NCI-H510A (cell line): ENCODE measurements around the gene GSK3A.

Experiments
- DNase-seq: peaks from one replicate; lab custom pipeline; 2025; lab: John Stamatoyannopoulos, UW

GSK3A gene

GRCh38 chr19:42249149-42249750 lies 6.8 kb upstream of the GSK3A start:
- no peak for DNase-seq

- no peak for DNase-seq
These were observed 6.1 kb upstream of the GSK3A start for GRCh38 chr19:42248270-42249148.

- DNase-seq, result no peak
These were observed 5.3 kb upstream of the GSK3A start for GRCh38 chr19:42247640-42248199.

- no peak for DNase-seq
These were observed 4.7 kb upstream of the GSK3A start for GRCh38 chr19:42246922-42247639.

GRCh38 chr19:42246143-42246921 lies 3.9 kb upstream of the GSK3A start:
- DNase-seq, result no peak

- DNase-seq, result no peak
These were observed 2.8 kb upstream of the GSK3A start for GRCh38 chr19:42245231-42245630.

- peak; percentile 83 for DNase-seq
These were observed 2.2 kb upstream of the GSK3A start for GRCh38 chr19:42244347-42245220.

- no peak for DNase-seq
These were observed 312 bp downstream of the GSK3A start for GRCh38 chr19:42242069-42242511.

- no peak for DNase-seq
These were observed 1.1 kb downstream of the GSK3A start for GRCh38 chr19:42241279-42241678.

- no peak for DNase-seq
These were observed 2.7 kb downstream of the GSK3A start for GRCh38 chr19:42239544-42240220.

GRCh38 chr19:42235181-42235580 lies 7.2 kb downstream of the GSK3A start:
- DNase-seq, result no peak

GRCh38 chr19:42234364-42234763 lies 8.0 kb downstream of the GSK3A start:
- no peak for DNase-seq

GRCh38 chr19:42233678-42234292 lies 8.6 kb downstream of the GSK3A start:
- no peak for DNase-seq

- DNase-seq, result no peak
These were observed 9.3 kb downstream of the GSK3A start for GRCh38 chr19:42233106-42233505.

GRCh38 chr19:42232435-42232834 lies 10.0 kb downstream of the GSK3A start:
- no peak for DNase-seq

- DNase-seq, result no peak
These were observed 11.8 kb downstream of the GSK3A start for GRCh38 chr19:42230571-42230970.

- no peak for DNase-seq
These were observed 12.5 kb downstream of the GSK3A start for GRCh38 chr19:42229855-42230351.

- DNase-seq, result no peak
These were observed 13.0 kb downstream of the GSK3A start for GRCh38 chr19:42229301-42229854.

GRCh38 chr19:42228641-42229040 lies 13.8 kb downstream of the GSK3A start:
- no peak for DNase-seq
